ENCODE data around the gene CACNA2D1.

DNA sequence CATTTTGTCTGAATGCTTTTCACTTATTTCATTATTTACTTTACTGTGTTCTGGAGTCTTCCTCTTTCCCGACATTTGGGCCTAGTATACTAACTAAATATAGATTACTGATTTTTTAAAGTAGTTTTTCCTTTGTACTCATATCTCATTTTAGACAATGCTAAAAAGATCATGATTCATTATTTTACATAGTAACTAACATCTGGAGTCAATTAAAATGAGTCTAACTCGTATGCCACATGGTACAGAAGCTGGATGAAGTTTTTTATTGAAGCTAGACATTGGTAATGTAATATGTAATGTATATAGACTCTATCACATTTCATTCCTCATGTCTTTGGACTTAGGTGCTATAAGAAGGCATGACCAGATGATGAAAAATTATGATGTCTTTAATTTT, 517.4 kb downstream of the CACNA2D1 start:
- TF ChIP-seq CTCF (IDR thresholded peaks at IDR 0.05) (no peak), POLR2A (IDR thresholded peaks at IDR 0.05) (no peak)
